Measurements from ENCODE around the gene TMEM106B. TPM values are rescaled to one million over a fixed set of nuclear protein-coding genes. Genes with fewer than 3 reads are reported as not detected.

TMEM106B gene
- total RNA-seq, 2 experiments from 2014 or later: 25.3 to 28.3 TPM

- Mint-ChIP-seq H3K27ac (no peak overlapping the region), H3K36me3 (ENCODE audit: low read depth) (peaks cover 22% of the 10 kb centered on the region), H3K9me3 (peaks cover 2% of the 10 kb centered on the region), H3K27me3 (ENCODE audit: low read depth) (no peaks in the 10 kb centered on the region), H3K4me3 (no peak overlapping the region), H3K4me1 (ENCODE audit: low read depth) (peaks cover 12% of the 10 kb centered on the region)
- intact Hi-C loops (cut with micrococcal nuclease): no loop called here
- CTCF ChIA-PET: no interaction called here
- DNase-seq: no peak
These were observed 22.1 kb downstream of the TMEM106B start for GRCh38 chr7:12233175-12233574.

DNA sequence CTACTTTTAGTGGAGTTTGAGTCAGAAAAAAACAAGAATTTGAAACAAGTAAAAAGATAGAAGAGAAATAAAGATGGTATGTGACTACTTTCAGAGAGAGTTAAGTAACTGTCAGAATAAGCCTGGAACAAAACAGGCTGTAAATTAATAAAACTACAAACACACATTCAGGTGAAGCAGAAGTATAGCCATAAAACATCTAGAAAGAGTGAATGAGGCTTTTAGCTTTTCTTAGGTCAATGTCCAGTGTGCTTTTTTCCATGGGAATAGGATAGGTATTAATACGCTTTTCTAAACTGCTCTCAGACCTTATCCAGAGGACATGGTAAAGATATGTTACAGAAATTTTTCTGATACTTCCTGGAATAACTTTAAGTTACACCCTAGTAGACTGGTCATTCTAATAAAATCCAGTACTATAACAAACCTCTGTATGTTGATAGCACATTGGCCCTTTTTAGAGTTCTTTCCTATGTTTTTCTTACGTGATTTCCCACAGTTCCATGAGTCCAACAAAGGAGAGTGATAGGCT is 23.3 kb downstream of the TMEM106B start:
- H3K27me3 Mint-ChIP-seq (ENCODE audit: low read depth): no peaks in the 10 kb centered on the region
- CTCF ChIA-PET: no interaction called here
- H3K4me1 Mint-ChIP-seq (ENCODE audit: low read depth): peaks cover 13% of the 10 kb centered on the region

GRCh38 chr7:12235970-12236369 is 24.9 kb downstream of the TMEM106B start:
- Mint-ChIP-seq H3K36me3 (ENCODE audit: low read depth) (peaks cover 28% of the 10 kb centered on the region), H3K27ac (no peak overlapping the region)

More for the DNA sequence above, 23.3 kb downstream of the TMEM106B start:
- no peak overlapping the region for H3K4me3 Mint-ChIP-seq
- intact Hi-C loops (cut with micrococcal nuclease): loop anchor here (2.0 kb wide), 1 partner anchor 16 kb away; no protein-coding TSS in a partner anchor
- DNase-seq: no peak
- no peak overlapping the region for H3K27ac Mint-ChIP-seq
- H3K9me3 Mint-ChIP-seq: peaks cover 4% of the 10 kb centered on the region
- H3K36me3 Mint-ChIP-seq (ENCODE audit: low read depth): peaks cover 32% of the 10 kb centered on the region

GRCh38 chr7:12237007-12237406 is 25.9 kb downstream of the TMEM106B start:
- intact Hi-C loops (cut with micrococcal nuclease): no loop called here
- H3K27ac Mint-ChIP-seq: no peak overlapping the region
- H3K4me1 Mint-ChIP-seq (ENCODE audit: low read depth): peaks cover 18% of the 10 kb centered on the region
- no peak overlapping the region for H3K4me3 Mint-ChIP-seq
- CTCF ChIA-PET: no interaction called here
- no peak for DNase-seq
- H3K27me3 Mint-ChIP-seq (ENCODE audit: low read depth): no peaks in the 10 kb centered on the region
- peaks cover 36% of the 10 kb centered on the region for H3K36me3 Mint-ChIP-seq (ENCODE audit: low read depth)
- H3K9me3 Mint-ChIP-seq: peaks cover 4% of the 10 kb centered on the region

More at GRCh38 chr7:12235970-12236369, 24.9 kb downstream of the TMEM106B start:
- intact Hi-C loops (cut with micrococcal nuclease): loop anchor here (2.0 kb wide), 1 partner anchor 17 kb away; no protein-coding TSS in a partner anchor
- Mint-ChIP-seq H3K9me3 (peaks cover 4% of the 10 kb centered on the region), H3K4me3 (no peak overlapping the region), H3K4me1 (ENCODE audit: low read depth) (peaks cover 18% of the 10 kb centered on the region), H3K27me3 (ENCODE audit: low read depth) (no peaks in the 10 kb centered on the region)
- CTCF ChIA-PET: no interaction called here
- DNase-seq: no peak

DNA sequence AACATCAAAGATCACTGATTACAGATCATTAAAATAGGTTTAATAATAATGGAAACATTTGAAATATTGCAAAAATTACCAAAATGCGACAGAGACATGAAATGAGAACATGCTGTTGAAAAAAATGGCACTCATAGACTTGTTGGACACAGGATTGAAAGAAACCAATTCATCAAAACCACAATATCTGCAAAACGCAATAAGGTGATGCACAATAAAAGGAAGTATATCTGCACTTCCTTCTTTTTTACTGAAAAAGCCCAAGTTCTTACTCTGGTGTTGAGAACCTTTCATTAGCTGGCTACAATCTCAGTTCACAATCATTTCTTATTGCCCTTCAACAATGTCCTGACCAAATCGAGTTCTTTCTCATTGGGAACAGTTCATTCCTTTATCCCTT is 28.7 kb downstream of the TMEM106B start:
- CTCF ChIA-PET: no interaction called here
- H3K27me3 Mint-ChIP-seq (ENCODE audit: low read depth): no peaks in the 10 kb centered on the region
- H3K9me3 Mint-ChIP-seq: peaks cover 4% of the 10 kb centered on the region
- peaks cover 14% of the 10 kb centered on the region for H3K4me1 Mint-ChIP-seq (ENCODE audit: low read depth)
- peaks cover 29% of the 10 kb centered on the region for H3K36me3 Mint-ChIP-seq (ENCODE audit: low read depth)
- no peak overlapping the region for H3K4me3 Mint-ChIP-seq
- no peak overlapping the region for H3K27ac Mint-ChIP-seq
- intact Hi-C loops (cut with micrococcal nuclease): no loop called here
- DNase-seq: no peak

GRCh38 chr7:12244129-12244528 is 33.0 kb downstream of the TMEM106B start:
- Mint-ChIP-seq H3K9me3 (no peaks in the 10 kb centered on the region), H3K27ac (no peak overlapping the region), H3K4me1 (ENCODE audit: low read depth) (peaks cover 12% of the 10 kb centered on the region), H3K36me3 (ENCODE audit: low read depth) (peaks cover 11% of the 10 kb centered on the region), H3K27me3 (ENCODE audit: low read depth) (no peaks in the 10 kb centered on the region), H3K4me3 (no peak overlapping the region)
- DNase-seq: no peak
- intact Hi-C loops (cut with micrococcal nuclease): no loop called here
- CTCF ChIA-PET: no interaction called here

DNA sequence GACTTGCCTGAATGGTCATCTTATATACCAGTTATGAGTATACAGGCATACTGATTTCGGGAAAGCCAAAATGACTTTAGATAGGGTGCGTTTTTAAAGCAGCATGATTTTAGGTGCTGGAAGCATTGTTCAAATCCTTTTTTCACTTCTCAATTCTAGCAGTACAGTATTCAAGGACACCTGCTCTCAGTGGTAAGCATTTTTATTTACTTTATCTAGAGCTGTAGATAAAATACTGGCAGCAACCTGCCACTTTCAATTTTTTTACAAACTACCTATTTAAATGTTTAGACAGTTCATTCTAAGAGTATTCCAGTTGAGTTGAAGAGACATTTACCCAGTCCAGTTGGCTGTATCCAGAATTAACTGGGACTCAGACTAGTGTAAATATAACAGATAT is 33.6 kb downstream of the TMEM106B start:
- Mint-ChIP-seq H3K36me3 (ENCODE audit: low read depth) (peaks cover 7% of the 10 kb centered on the region), H3K4me1 (ENCODE audit: low read depth) (peaks cover 6% of the 10 kb centered on the region), H3K9me3 (no peaks in the 10 kb centered on the region), H3K4me3 (no peak overlapping the region), H3K27me3 (ENCODE audit: low read depth) (no peaks in the 10 kb centered on the region), H3K27ac (no peak overlapping the region)
- CTCF ChIA-PET: no interaction called here
- intact Hi-C loops (cut with micrococcal nuclease): no loop called here
- DNase-seq: no peak

DNA sequence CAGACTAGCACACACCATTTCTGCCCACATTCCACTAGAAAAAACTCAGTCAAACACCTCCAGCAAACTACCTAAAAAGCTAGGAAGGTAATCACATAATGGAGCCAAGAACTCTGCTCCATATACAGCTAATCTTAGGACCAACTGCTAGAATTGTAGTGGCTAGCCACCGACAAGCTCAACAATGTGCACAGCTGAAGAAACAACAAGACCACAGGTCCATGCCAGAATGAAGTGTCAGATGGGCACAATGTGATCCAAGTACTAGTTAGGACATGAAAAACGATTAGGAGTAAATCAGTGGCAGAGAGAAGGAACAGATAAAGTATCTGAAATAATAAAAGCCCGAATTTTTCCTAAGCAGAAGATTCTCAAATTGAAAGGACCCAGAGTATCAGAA is 38.6 kb downstream of the TMEM106B start:
- CTCF ChIA-PET: no interaction called here
- H3K4me1 Mint-ChIP-seq (ENCODE audit: low read depth): no peaks in the 10 kb centered on the region
- peaks cover 21% of the 10 kb centered on the region for H3K36me3 Mint-ChIP-seq (ENCODE audit: low read depth)
- no peak overlapping the region for H3K27ac Mint-ChIP-seq
- DNase-seq: no peak
- no peak overlapping the region for H3K4me3 Mint-ChIP-seq
- no peaks in the 10 kb centered on the region for H3K27me3 Mint-ChIP-seq (ENCODE audit: low read depth)
- intact Hi-C loops (cut with micrococcal nuclease): no loop called here
- H3K9me3 Mint-ChIP-seq: peaks cover 27% of the 10 kb centered on the region

GRCh38 chr7:12250232-12250631 is 39.1 kb downstream of the TMEM106B start:
- no peak overlapping the region for H3K27ac Mint-ChIP-seq
- H3K9me3 Mint-ChIP-seq: peaks cover 30% of the 10 kb centered on the region
- intact Hi-C loops (cut with micrococcal nuclease): no loop called here
- DNase-seq: no peak
- CTCF ChIA-PET: no interaction called here
- no peak overlapping the region for H3K4me3 Mint-ChIP-seq
- peaks cover 21% of the 10 kb centered on the region for H3K36me3 Mint-ChIP-seq (ENCODE audit: low read depth)
- no peaks in the 10 kb centered on the region for H3K4me1 Mint-ChIP-seq (ENCODE audit: low read depth)
- H3K27me3 Mint-ChIP-seq (ENCODE audit: low read depth): no peaks in the 10 kb centered on the region

DNA sequence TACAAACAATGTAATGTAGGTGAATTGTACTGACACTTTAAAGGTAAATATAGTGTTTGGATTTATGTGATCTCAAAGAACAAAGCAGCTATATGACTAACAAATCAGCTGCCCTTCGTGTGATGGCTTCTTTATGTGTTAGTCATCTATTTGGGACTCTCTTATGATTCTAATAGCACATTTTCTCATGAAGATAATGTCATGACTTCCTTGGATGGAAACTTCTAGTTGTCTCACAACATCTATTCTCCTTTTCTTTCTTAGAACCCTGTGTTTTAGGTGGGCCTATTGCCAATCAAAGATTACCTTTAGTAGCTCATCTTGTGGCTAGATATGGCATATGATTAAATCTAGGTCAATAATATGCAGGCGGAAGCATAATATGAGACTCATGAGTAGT is 45.0 kb downstream of the TMEM106B start:
- Mint-ChIP-seq H3K36me3 (ENCODE audit: low read depth) (peaks cover 20% of the 10 kb centered on the region), H3K27ac (no peak overlapping the region), H3K27me3 (ENCODE audit: low read depth) (no peaks in the 10 kb centered on the region), H3K4me1 (ENCODE audit: low read depth) (peaks cover 6% of the 10 kb centered on the region), H3K9me3 (peaks cover 30% of the 10 kb centered on the region), H3K4me3 (no peak overlapping the region)
- no peak for DNase-seq
- CTCF ChIA-PET: interaction anchor here (1.7 kb wide), 1 partner anchor 67 kb away, joined by 4 read pairs; no protein-coding TSS in a partner anchor
- intact Hi-C loops (cut with micrococcal nuclease): loop anchor here (2.0 kb wide), 2 partner anchors 31 to 147 kb away; partner anchors contain the start of gene VWDE

- peaks cover 10% of the 10 kb centered on the region for H3K36me3 Mint-ChIP-seq (ENCODE audit: low read depth)
- peaks cover 19% of the 10 kb centered on the region for H3K9me3 Mint-ChIP-seq
- no peak overlapping the region for H3K27ac Mint-ChIP-seq
- peaks cover 6% of the 10 kb centered on the region for H3K4me1 Mint-ChIP-seq (ENCODE audit: low read depth)
- H3K4me3 Mint-ChIP-seq: no peak overlapping the region
- intact Hi-C loops (cut with micrococcal nuclease): loop anchor here (1.0 to 2.0 kb wide), 6 partner anchors 20 to 191 kb away; partner anchors contain the start of genes TMEM106B and VWDE
- CTCF ChIA-PET: interaction anchor here (0.6 to 0.9 kb wide), 3 partner anchors 12 to 196 kb away, joined by 3 to 4 read pairs (median 4); no protein-coding TSS in a partner anchor
- no peaks in the 10 kb centered on the region for H3K27me3 Mint-ChIP-seq (ENCODE audit: low read depth)
- peak; percentile 48 for DNase-seq
These were observed 46.5 kb downstream of the TMEM106B start for GRCh38 chr7:12257582-12257981.

GRCh38 chr7:12258074-12258473 is 47.0 kb downstream of the TMEM106B start:
- intact Hi-C loops (cut with micrococcal nuclease): no loop called here
- no peak for DNase-seq
- Mint-ChIP-seq H3K9me3 (peaks cover 15% of the 10 kb centered on the region), H3K4me3 (no peak overlapping the region), H3K4me1 (ENCODE audit: low read depth) (peaks cover 6% of the 10 kb centered on the region), H3K27ac (no peak overlapping the region), H3K27me3 (ENCODE audit: low read depth) (no peaks in the 10 kb centered on the region), H3K36me3 (ENCODE audit: low read depth) (peaks cover 10% of the 10 kb centered on the region)
- CTCF ChIA-PET: interaction anchor here (0.6 to 0.9 kb wide), 3 partner anchors 13 to 196 kb away, joined by 3 to 4 read pairs (median 4); no protein-coding TSS in a partner anchor

- Mint-ChIP-seq H3K4me3 (no peak overlapping the region), H3K27ac (no peak overlapping the region), H3K9me3 (no peaks in the 10 kb centered on the region), H3K36me3 (ENCODE audit: low read depth) (no peaks in the 10 kb centered on the region), H3K4me1 (ENCODE audit: low read depth) (no peaks in the 10 kb centered on the region), H3K27me3 (ENCODE audit: low read depth) (no peaks in the 10 kb centered on the region)
- no peak for DNase-seq
- CTCF ChIA-PET: no interaction called here
- intact Hi-C loops (cut with micrococcal nuclease): no loop called here
These were observed 56.4 kb downstream of the TMEM106B start for GRCh38 chr7:12267542-12267941.

Measured in activated naive CD4-positive, alpha-beta T cell treated with anti-CD3 and anti-CD28 coated beads for 36 hours (primary cell).